SK-N-SH (cell line): Measurements from ENCODE around the gene PFKFB1. TPM values are rescaled to one million over a fixed set of nuclear protein-coding genes. Genes with fewer than 3 reads are reported as not detected.

Source experiments
- CTCF ChIA-PET: fragments of 300-600, 350-600 bp; formaldehyde crosslinking; extraction: SDS; loops from one replicate; lab custom pipeline; 2021; lab: Yijun Ruan, JAX
- POLR2A ChIA-PET: fragments of 350-600 bp; sonication (Branson Sonifier 250); formaldehyde crosslinking; extraction: SDS; loops from one replicate; lab custom pipeline; 2020; ENCODE audit warnings: antibody characterized with exemption, inconsistent platforms; lab: Yijun Ruan, JAX
- DNase-seq: peaks from one replicate; pipeline ENCODE4 v3.0.0; 2012
- H2AFZ ChIP-seq: fragments of 200-600 bp; sonication (generic); 2 replicates; pipeline ENCODE4 v1.8.1; 2016; ENCODE audit warnings: antibody characterized with exemption, mild to moderate bottlenecking, low read depth
- H3F3A ChIP-seq: fragments of 200-600 bp; sonication (generic); replicated peaks from 2 replicates; pipeline ENCODE3; 2016; ENCODE audit warnings: antibody characterized with exemption, mild to moderate bottlenecking; ENCODE audit not compliant: insufficient read depth
- H3K27ac ChIP-seq, 2 experiments: fragments of 200-500 bp in 1 of 2; fragments of 200-600 bp in 1 of 2; sonication (Bioruptor generic) in 1 of 2; sonication (generic), shearing (Covaris generic) in 1 of 2; 2 replicates each; pipeline versions ENCODE4 v1.5.1 to v1.6.1; 2014 to 2016; ENCODE audit warnings: low read depth in 2 of 2, inconsistent platforms in 1 of 2, low read length in 1 of 2, mild to moderate bottlenecking in 1 of 2, mixed read lengths in 1 of 2
- H3K27me3 ChIP-seq: fragments of 200-600 bp; sonication (generic), shearing (Covaris generic); 2 replicates; pipeline ENCODE4 v1.6.1; 2016; ENCODE audit warnings: mixed run types; ENCODE audit not compliant: insufficient read depth
- H3K36me3 ChIP-seq, 2 experiments: fragments of 200-500 bp in 1 of 2; fragments of 200-600 bp in 1 of 2; sonication (Bioruptor generic) in 1 of 2; sonication (generic) in 1 of 2; replicated peaks in 1 of 2; 2 replicates each; pipeline versions ENCODE3 to v1.5.1; 2014 to 2016; ENCODE audit warnings: low read length in 1 of 2, mild to moderate bottlenecking in 1 of 2; ENCODE audit not compliant: insufficient read depth in 2 of 2, control insufficient read depth in 1 of 2
- H3K4me1 ChIP-seq, 2 experiments: fragments of 200-500 bp in 1 of 2; fragments of 200-600 bp in 1 of 2; sonication (Bioruptor generic) in 1 of 2; sonication (generic), shearing (Covaris generic) in 1 of 2; 2 replicates each; pipeline versions ENCODE4 v1.5.1 to v1.6.1; 2014 to 2016; ENCODE audit warnings: low read depth in 1 of 2, low read length in 1 of 2, mixed run types in 1 of 2; ENCODE audit not compliant: insufficient read depth in 2 of 2, control insufficient read depth in 1 of 2
- H3K4me2 ChIP-seq: fragments of 200-600 bp; sonication (generic), shearing (Covaris generic); 2 replicates; pipeline ENCODE4 v1.6.1; 2017; ENCODE audit warnings: mixed run types
- H3K4me3 ChIP-seq, 2 experiments: fragments of 200-500 bp in 1 of 2; fragments of 200-600 bp in 1 of 2; sonication (Bioruptor generic) in 1 of 2; sonication (generic), shearing (Covaris generic) in 1 of 2; 2 replicates each; pipeline versions ENCODE4 v1.5.1 to v1.8.1; 2014 to 2016; ENCODE audit warnings: low read depth in 2 of 2, inconsistent platforms in 1 of 2, low read length in 1 of 2, mild to moderate bottlenecking in 1 of 2, mixed read lengths in 1 of 2, moderate library complexity in 1 of 2
- H3K79me2 ChIP-seq: fragments of 200-600 bp; sonication (generic); 2 replicates; pipeline ENCODE4 v1.8.1; 2017; ENCODE audit warnings: mild to moderate bottlenecking; ENCODE audit not compliant: insufficient read depth
- H3K9ac ChIP-seq: fragments of 200-600 bp; sonication (generic); 2 replicates; pipeline ENCODE4 v1.6.1; 2017; ENCODE audit warnings: mixed run types
- H3K9me2 ChIP-seq: fragments of 200-600 bp; sonication (generic); 2 replicates; pipeline ENCODE4 v1.6.1; 2017; ENCODE audit warnings: mixed run types
- H3K9me3 ChIP-seq: fragments of 200-600 bp; sonication (generic); 2 replicates; pipeline ENCODE4 v1.6.1; 2017; ENCODE audit warnings: mixed run types, mild to moderate bottlenecking, moderate library complexity
- H4K20me1 ChIP-seq: fragments of 200-600 bp; sonication (generic); 2 replicates; pipeline ENCODE4 v1.6.1; 2017; ENCODE audit warnings: mild to moderate bottlenecking, mixed run types; ENCODE audit not compliant: insufficient read depth
- CHD2 ChIP-seq: fragments of 150-350 bp; IDR thresholded peaks from 2 replicates; pipeline ENCODE4 v1.6.1; 2018; ENCODE audit warnings: low read length; ENCODE audit not compliant: partially characterized antibody
- ELF1 ChIP-seq: IDR thresholded peaks from 2 replicates; pipeline ENCODE4 v1.4.0; 2012
- GATA2 ChIP-seq: sonication (generic); formaldehyde crosslinking; IDR thresholded peaks from 2 replicates; pipeline ENCODE4 v1.5.0; 2020; ENCODE audit warnings: mild to moderate bottlenecking, missing genetic modification reagents
- JUND ChIP-seq: IDR thresholded peaks from 2 replicates; pipeline ENCODE4 v1.4.0; 2012
- MEF2A ChIP-seq: IDR thresholded peaks from 2 replicates; pipeline ENCODE4 v1.4.0; 2012; ENCODE audit warnings: low read depth, borderline replicate concordance
- MXI1 ChIP-seq: IDR thresholded peaks from 2 replicates; pipeline ENCODE4 v1.6.1; 2012; ENCODE audit warnings: mild to moderate bottlenecking, low read depth, low read length, improper control_type of control experiment
- NRF1 ChIP-seq: IDR thresholded peaks from 2 replicates; pipeline ENCODE4 v1.6.1; 2012; ENCODE audit warnings: low read depth, mild to moderate bottlenecking, low read length
- RAD21 ChIP-seq: IDR thresholded peaks from 2 replicates; pipeline ENCODE4 v1.6.1; 2012; ENCODE audit warnings: mild to moderate bottlenecking, low read length
- RFX5 ChIP-seq: IDR thresholded peaks from 2 replicates; pipeline ENCODE4 v1.6.1; 2012; ENCODE audit warnings: mild to moderate bottlenecking, improper control_type of control experiment, low read length
- SMC3 ChIP-seq: IDR thresholded peaks from 2 replicates; pipeline ENCODE4 v1.6.1; 2012; ENCODE audit warnings: low read depth, low read length, improper control_type of control experiment
- TAF1 ChIP-seq: IDR thresholded peaks from 2 replicates; pipeline ENCODE4 v1.6.1; 2012; ENCODE audit warnings: low read depth, mild to moderate bottlenecking, low read length, moderate library complexity, borderline replicate concordance
- TCF12 ChIP-seq: IDR thresholded peaks from 2 replicates; pipeline ENCODE4 v1.4.0; 2012
- WGBS: methylation state at CpG from one replicate; pipeline ENCODE4 v1.1.6; 2017; ENCODE audit warnings: low lambda C conversion rate; 5-methylcytosine and 5-hydroxymethylcytosine counted together
- polyA plus RNA-seq, 3 experiments: library from polyadenylated mRNA; depleted of rRNA; stranded (reverse); fragments of >200 nt; gene quantifications; 2 replicates each; pipeline ENCODE4 v1.2.3, GENCODE V29; 2012
- TF ChIP-seq, protein P1 (sequence below): IDR thresholded peaks from 2 replicates; pipeline ENCODE4 v1.4.0; 2012; ENCODE audit warnings: low read depth, borderline replicate concordance
- TF ChIP-seq, protein P2 (sequence below): fragments of 200-600 bp; sonication (generic); IDR thresholded peaks from 2 replicates; pipeline ENCODE4 v1.6.1; 2017; ENCODE audit warnings: antibody characterized with exemption, mild to moderate bottlenecking, moderate library complexity

The PFKFB1 gene
- polyA plus RNA-seq, 1 of the 3 experiments (the other 2 are of a cell fraction), result 0.12 TPM

DNA sequence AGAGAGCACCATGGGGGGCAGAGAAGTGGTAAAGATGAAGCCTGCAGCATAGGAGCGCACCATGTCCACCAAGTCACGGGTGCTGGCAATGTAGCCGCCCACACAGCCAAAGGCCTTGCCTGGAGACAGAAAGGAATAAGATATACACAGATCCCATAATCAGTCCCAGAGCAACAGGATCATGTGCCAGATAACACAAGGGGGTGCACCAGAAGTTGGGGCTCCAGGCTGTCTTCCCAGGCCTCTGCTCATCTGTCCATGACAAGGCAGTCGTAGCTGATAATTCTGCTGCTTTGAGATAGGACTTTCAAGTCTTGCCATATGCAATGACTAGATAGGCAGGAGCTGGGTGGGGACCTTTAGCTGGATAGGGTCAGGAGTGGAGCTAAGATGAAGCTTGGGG, 20.9 kb upstream of the PFKFB1 start:
- 30% methylated on average over 4 of the region's 4 CpGs for WGBS

DNA sequence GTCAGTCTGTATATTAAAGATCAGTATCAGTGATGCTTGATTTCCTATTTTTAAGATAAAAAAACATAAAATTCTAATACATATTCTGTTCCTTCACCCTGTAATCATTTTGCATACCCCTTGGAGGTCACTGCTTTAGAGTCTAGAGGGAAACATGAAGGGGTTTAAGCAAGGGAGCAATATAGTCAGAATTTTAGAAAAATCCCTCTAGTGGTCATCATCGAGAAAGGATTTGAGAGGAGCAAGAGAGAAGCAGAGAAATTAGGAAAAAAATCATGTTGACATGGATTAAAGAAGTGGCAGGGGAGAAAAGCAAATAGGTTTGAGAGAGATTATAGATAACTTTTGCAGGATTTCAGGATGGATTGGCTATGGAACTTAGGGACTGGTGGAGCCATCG, 17.3 kb upstream of the PFKFB1 start:
- Histone ChIP-seq H3K4me1 (no peaks in the 10 kb centered on the region), H3K27me3 (0 out of 2 replicates have a peak, but pooled peaks cover 6% of the 10 kb centered on the region), H4K20me1 (no peaks in the 10 kb centered on the region), H3K27ac (no peak overlapping the region), H3F3A (no peaks in the 10 kb centered on the region), H3K9ac (no peak overlapping the region), H3K36me3 (peaks cover 0 to 4% of the 10 kb centered on the region in 2 experiments), H3K9me2 (no peaks in the 10 kb centered on the region), H3K4me3 (no peak overlapping the region), H3K9me3 (no peaks in the 10 kb centered on the region), H3K79me2 (no peaks in the 10 kb centered on the region), H3K4me2 (no peak overlapping the region), H2AFZ (no peak overlapping the region)
- WGBS, result 16% methylated on average over 2 of the region's 2 CpGs
- ChIA-PET CTCF (interaction anchor here (0.5 to 1.0 kb wide), 4 partner anchors 9 to 597 kb away, joined by 3 read pairs; partner anchors contain the start of gene APEX2), POLR2A (no interaction called here)
- no peak for TF ChIP-seq JUND
- TF ChIP-seq RAD21, result peak; percentile 44; the same call in 1 of the 2 replicates
- no peak for TF ChIP-seq MEF2A
- peak; percentile 22; the same call in 1 of the 2 replicates for TF ChIP-seq SMC3
- TF ChIP-seq GATA2 (CRISPR knock-in tag), result no peak
- TF ChIP-seq, protein P1, sequence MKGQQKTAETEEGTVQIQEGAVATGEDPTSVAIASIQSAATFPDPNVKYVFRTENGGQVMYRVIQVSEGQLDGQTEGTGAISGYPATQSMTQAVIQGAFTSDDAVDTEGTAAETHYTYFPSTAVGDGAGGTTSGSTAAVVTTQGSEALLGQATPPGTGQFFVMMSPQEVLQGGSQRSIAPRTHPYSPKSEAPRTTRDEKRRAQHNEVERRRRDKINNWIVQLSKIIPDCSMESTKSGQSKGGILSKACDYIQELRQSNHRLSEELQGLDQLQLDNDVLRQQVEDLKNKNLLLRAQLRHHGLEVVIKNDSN, result no peak
- TF ChIP-seq CHD2, result no peak
- no peak for TF ChIP-seq MXI1
- TF ChIP-seq TAF1, result no peak
- no peak for TF ChIP-seq NRF1
- no peak for TF ChIP-seq TCF12
- TF ChIP-seq ELF1, result no peak
- TF ChIP-seq, protein P2, sequence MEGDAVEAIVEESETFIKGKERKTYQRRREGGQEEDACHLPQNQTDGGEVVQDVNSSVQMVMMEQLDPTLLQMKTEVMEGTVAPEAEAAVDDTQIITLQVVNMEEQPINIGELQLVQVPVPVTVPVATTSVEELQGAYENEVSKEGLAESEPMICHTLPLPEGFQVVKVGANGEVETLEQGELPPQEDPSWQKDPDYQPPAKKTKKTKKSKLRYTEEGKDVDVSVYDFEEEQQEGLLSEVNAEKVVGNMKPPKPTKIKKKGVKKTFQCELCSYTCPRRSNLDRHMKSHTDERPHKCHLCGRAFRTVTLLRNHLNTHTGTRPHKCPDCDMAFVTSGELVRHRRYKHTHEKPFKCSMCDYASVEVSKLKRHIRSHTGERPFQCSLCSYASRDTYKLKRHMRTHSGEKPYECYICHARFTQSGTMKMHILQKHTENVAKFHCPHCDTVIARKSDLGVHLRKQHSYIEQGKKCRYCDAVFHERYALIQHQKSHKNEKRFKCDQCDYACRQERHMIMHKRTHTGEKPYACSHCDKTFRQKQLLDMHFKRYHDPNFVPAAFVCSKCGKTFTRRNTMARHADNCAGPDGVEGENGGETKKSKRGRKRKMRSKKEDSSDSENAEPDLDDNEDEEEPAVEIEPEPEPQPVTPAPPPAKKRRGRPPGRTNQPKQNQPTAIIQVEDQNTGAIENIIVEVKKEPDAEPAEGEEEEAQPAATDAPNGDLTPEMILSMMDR, result peak; percentile 55
- DNase-seq, result peak; percentile 39

More for the DNA sequence above, 20.9 kb upstream of the PFKFB1 start:
- H3K27ac ChIP-seq, result no peak overlapping the region
- no peak overlapping the region for H3K9ac ChIP-seq
- no peaks in the 10 kb centered on the region for H3K36me3 ChIP-seq
- TF ChIP-seq RFX5, result no peak
- no peak for TF ChIP-seq GATA2 (CRISPR knock-in tag)
- ChIA-PET POLR2A (interaction anchor here (0.6 kb wide), 1 partner anchor 375 kb away, joined by 3 read pairs; no protein-coding TSS in a partner anchor), CTCF (interaction anchor here (0.6 to 3.2 kb wide), 2 partner anchors 54 to 123 kb away, joined by 3 to 10 read pairs; no protein-coding TSS in a partner anchor)
- H3K27me3 ChIP-seq, result no peaks in the 10 kb centered on the region; the same call in 1 of the 2 replicates
- no peaks in the 10 kb centered on the region for H3K4me1 ChIP-seq
- H4K20me1 ChIP-seq, result no peaks in the 10 kb centered on the region
- no peaks in the 10 kb centered on the region for H3F3A ChIP-seq
- no peak overlapping the region for H3K4me2 ChIP-seq
- H3K9me3 ChIP-seq, result no peaks in the 10 kb centered on the region
- no peak for DNase-seq
- H2AFZ ChIP-seq, result no peak overlapping the region
- no peak overlapping the region for H3K4me3 ChIP-seq
- no peaks in the 10 kb centered on the region for H3K9me2 ChIP-seq
- no peaks in the 10 kb centered on the region for H3K79me2 ChIP-seq
